A375 (cell line): ENCODE data around the gene NPIPA1. TPM values are rescaled to one million over a fixed set of nuclear protein-coding genes. Genes with fewer than 3 reads are reported as not detected.

Experiments used
- small RNA-seq: library from RNA; depleted of rRNA; stranded (forward); fragments of <200 nt; gene quantifications from one replicate; pipeline ENCODE3, GENCODE V24; 2014
- total RNA-seq: library from RNA; depleted of rRNA; stranded (reverse); fragments of >200 nt; shearing (Covaris generic); gene quantifications from 2 replicates; pipeline ENCODE4 v1.2.3, GENCODE V29; 2014; rRNA removed

The NPIPA1 gene
- 52.4 and 58.4 TPM in 2 replicates for total RNA-seq

GRCh38 chr16:14937143-14937542 lies at the start of gene NPIPA1:
TSS of gene NPIPA1 (plus strand) at chr16:14937443. CDS start at chr16:14937443, 0 bp downstream.

DNA sequence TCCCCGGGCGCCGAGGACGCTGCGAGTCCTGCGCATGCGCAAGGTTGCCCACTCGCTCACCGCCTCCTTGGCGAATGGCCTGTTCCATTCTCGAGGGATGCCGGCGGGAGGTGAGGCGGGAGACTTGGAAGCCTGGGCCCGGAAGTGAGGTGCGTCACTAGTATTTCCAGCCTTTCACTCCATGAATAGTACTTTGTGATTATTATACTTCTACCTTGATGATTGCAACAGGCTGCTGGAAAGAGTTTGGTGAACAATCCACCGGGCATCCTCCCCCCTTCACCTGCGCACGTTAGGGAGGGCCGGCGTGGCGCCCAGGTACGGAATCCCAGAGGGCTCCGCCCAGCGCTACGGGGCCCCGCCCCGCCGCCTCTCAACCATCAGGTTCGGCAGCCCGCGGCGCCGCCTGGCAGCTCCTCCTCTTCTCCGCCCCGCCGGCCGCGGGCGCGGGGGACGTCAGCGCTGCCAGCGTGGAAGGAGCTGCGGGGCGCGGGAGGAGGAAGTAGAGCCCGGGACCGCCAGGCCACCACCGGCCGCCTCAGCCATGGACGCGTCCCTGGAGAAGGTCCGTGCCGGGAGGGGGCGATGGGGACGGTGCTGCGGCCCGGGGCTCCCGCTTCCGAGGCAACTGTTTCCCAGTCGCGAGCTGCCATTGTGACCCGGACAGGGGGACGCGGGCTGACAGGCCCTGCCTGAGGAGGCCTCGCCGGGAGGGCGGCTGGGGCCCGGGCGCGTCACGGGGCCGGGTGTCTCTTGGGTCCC lies 37.6 kb downstream of the NPIPA1 start, which contains the start of gene PDXDC1:
TSS of gene PDXDC1 (plus strand) at position 371 of the 762 bp plus-strand sequence. CDS start at position 545, 174 bp downstream.

Small RNAs within 50 kb of the gene (small RNA-seq; reads per million reads assigned to genes)
- gene AC138932.4 (not detected), gene MIR3180-1 (not detected), gene MIR3670-1 (not detected), gene MIR6511A1 (not detected), gene MIR6770-1 (not detected), gene RF00019 (not detected)

Other genes starting within 250 kb of the NPIPA1 start
- gene PLA2G10, start 243.1 kb upstream of the NPIPA1 start, total RNA-seq, result not detected in 2 replicates
- gene NPIPA3, start 234.0 kb upstream of the NPIPA1 start, total RNA-seq, result 3.7 and 4.7 TPM in 2 replicates
- 3.7 and 4.7 TPM in 2 replicates for gene NPIPA2, start 194.9 kb upstream of the NPIPA1 start, total RNA-seq
- gene NOMO1, start 103.7 kb upstream of the NPIPA1 start, total RNA-seq, result 87.1 and 87.7 TPM in 2 replicates
- gene PDXDC1, start 37.6 kb downstream of the NPIPA1 start, total RNA-seq, result 45.7 and 50.3 TPM in 2 replicates
- 23.6 and 23.7 TPM in 2 replicates for gene NTAN1, start 118.6 kb downstream of the NPIPA1 start, total RNA-seq
- 41.7 and 46.0 TPM in 2 replicates for gene RRN3, start 156.8 kb downstream of the NPIPA1 start, total RNA-seq